IMR-90 (cell line): ENCODE results near the gene KRT9. TPM values are rescaled to one million over a fixed set of nuclear protein-coding genes. Genes with fewer than 3 reads are reported as not detected.

Source experiments
- ATAC-seq: fragments of 200-7000 bp; cut with Tn5 transposase; 2 replicates; pipeline ENCODE4 v1.9.1; 2020; ENCODE audit warnings: low read depth, mild to moderate bottlenecking, moderate library complexity
- BruUV-seq: library from RNA; stranded (reverse); fragments of 400-500 nt; replicated peaks from 2 replicates; lab custom pipeline; 2021; lab: Mats Ljungman, UMichigan
- CTCF ChIA-PET: fragments of 300-600 bp; formaldehyde crosslinking; extraction: SDS; loops from one replicate; lab custom pipeline; 2021; ENCODE audit warnings: antibody characterized with exemption; lab: Yijun Ruan, JAX
- POLR2A ChIA-PET: fragments of 300-600 bp; sonication (Branson Sonifier 250); formaldehyde crosslinking; loops from one replicate; lab custom pipeline; 2022; ENCODE audit warnings: antibody characterized with exemption; ENCODE audit not compliant: unreplicated experiment; lab: Charles Lee
- DNase-seq: peaks from one replicate; pipeline ENCODE4 v3.0.0; 2013
- H2AFZ ChIP-seq: replicated peaks from 2 replicates; pipeline ENCODE3; 2013; ENCODE audit warnings: low read length, mild to moderate bottlenecking; ENCODE audit not compliant: poor library complexity
- H2AK5ac ChIP-seq: 2 replicates; pipeline ENCODE4 v1.6.1; 2013; ENCODE audit warnings: low read depth, low read length, inconsistent platforms
- H2AK9ac ChIP-seq: replicated peaks from 2 replicates; pipeline ENCODE3; 2013; ENCODE audit warnings: mild to moderate bottlenecking, low read depth, low read length, moderate library complexity; ENCODE audit not compliant: poor library complexity
- H2BK120ac ChIP-seq: 2 replicates; pipeline ENCODE4 v1.6.1; 2013; ENCODE audit warnings: low read depth, low read length, inconsistent platforms
- H2BK15ac ChIP-seq: 3 replicates; pipeline ENCODE4 v1.6.1; 2013; ENCODE audit warnings: low read depth, low read length, inconsistent platforms
- H2BK20ac ChIP-seq: 2 replicates; pipeline ENCODE4 v1.6.1; 2013; ENCODE audit warnings: low read depth, mild to moderate bottlenecking, inconsistent platforms, low read length, moderate library complexity
- H2BK5ac ChIP-seq: 2 replicates; pipeline ENCODE4 v1.6.1; 2013; ENCODE audit warnings: mild to moderate bottlenecking, low read depth, low read length, inconsistent platforms; ENCODE audit not compliant: poor library complexity, severe bottlenecking
- H3K14ac ChIP-seq: replicated peaks from 2 replicates; pipeline ENCODE4 v1.6.1; 2013; ENCODE audit warnings: low read depth, low read length, inconsistent platforms
- H3K18ac ChIP-seq: 2 replicates; pipeline ENCODE4 v1.6.1; 2013; ENCODE audit warnings: low read depth, low read length, control low read depth
- H3K23ac ChIP-seq: 2 replicates; pipeline ENCODE4 v1.6.1; 2013; ENCODE audit warnings: low read depth, low read length, inconsistent platforms
- H3K27ac ChIP-seq: 2 replicates; pipeline ENCODE4 v1.5.1; 2013; ENCODE audit warnings: mild to moderate bottlenecking, control low read depth, low read length; ENCODE audit not compliant: insufficient read depth
- H3K27me3 ChIP-seq: 2 replicates; pipeline ENCODE4 v1.6.1; 2013; ENCODE audit warnings: low read length; ENCODE audit not compliant: control insufficient read depth, insufficient read depth
- H3K36me3 ChIP-seq: 2 replicates; pipeline ENCODE4 v1.6.1; 2013; ENCODE audit warnings: low read length, mixed read lengths; ENCODE audit not compliant: control insufficient read depth, insufficient read depth
- H3K4ac ChIP-seq: 2 replicates; pipeline ENCODE4 v1.6.1; 2013; ENCODE audit warnings: low read depth, low read length, inconsistent platforms
- H3K4me1 ChIP-seq: 2 replicates; pipeline ENCODE4 v1.6.1; 2013; ENCODE audit warnings: low read length, mixed read lengths; ENCODE audit not compliant: control insufficient read depth, insufficient read depth
- H3K4me2 ChIP-seq: 2 replicates; pipeline ENCODE4 v1.6.1; 2013; ENCODE audit warnings: low read depth, mild to moderate bottlenecking, control low read depth, low read length, moderate library complexity
- H3K4me3 ChIP-seq: 2 replicates; pipeline ENCODE4 v1.5.1; 2013; ENCODE audit warnings: low read depth, mild to moderate bottlenecking, control low read depth, low read length, moderate library complexity; ENCODE audit not compliant: insufficient read depth
- H3K56ac ChIP-seq: 2 replicates; pipeline ENCODE4 v1.6.1; 2013; ENCODE audit warnings: low read length, inconsistent platforms; ENCODE audit not compliant: insufficient read depth; ENCODE audit errors: extremely low read depth
- H3K79me1 ChIP-seq, 2 experiments: 2 replicates each; pipeline ENCODE4 v1.6.1; 2013; ENCODE audit warnings: low read length in 2 of 2, inconsistent platforms in 1 of 2, low read depth in 1 of 2
- H3K9ac ChIP-seq: 2 replicates; pipeline ENCODE4 v1.6.1; 2013; ENCODE audit warnings: low read depth, low read length, control low read depth
- H3K9me1 ChIP-seq: 2 replicates; pipeline ENCODE4 v1.6.1; 2013; ENCODE audit warnings: low read length, inconsistent platforms; ENCODE audit not compliant: insufficient read depth
- H3K9me3 ChIP-seq: 2 replicates; pipeline ENCODE4 v1.6.1; 2013; ENCODE audit warnings: low read length; ENCODE audit not compliant: control insufficient read depth, insufficient read depth
- H4K20me1 ChIP-seq: 2 replicates; pipeline ENCODE4 v1.6.1; 2013; ENCODE audit warnings: low read length, inconsistent platforms; ENCODE audit not compliant: insufficient read depth
- H4K5ac ChIP-seq: 2 replicates; pipeline ENCODE4 v1.6.1; 2013; ENCODE audit warnings: mild to moderate bottlenecking, low read depth, low read length, control low read depth
- H4K8ac ChIP-seq, 2 experiments: 2 replicates each; pipeline ENCODE4 v1.6.1; 2013; ENCODE audit warnings: low read depth in 2 of 2, low read length in 2 of 2, control low read depth in 1 of 2, inconsistent platforms in 1 of 2
- H4K91ac ChIP-seq: 2 replicates; pipeline ENCODE4 v1.6.1; 2013; ENCODE audit warnings: low read depth, low read length, inconsistent platforms; ENCODE audit not compliant: insufficient read depth
- CEBPB ChIP-seq: IDR thresholded peaks from 2 replicates; pipeline ENCODE4 v1.6.1; 2012; ENCODE audit warnings: low read depth, low read length, improper control_type of control experiment
- MXI1 ChIP-seq: IDR thresholded peaks from 2 replicates; pipeline ENCODE4 v1.6.1; 2012; ENCODE audit warnings: low read depth, mild to moderate bottlenecking, low read length, moderate library complexity, borderline replicate concordance
- SMC3 ChIP-seq: fragments of 150-350 bp; IDR thresholded peaks from 2 replicates; pipeline ENCODE4 v1.6.1; 2016; ENCODE audit warnings: low read depth, mild to moderate bottlenecking, antibody characterized with exemption, low read length, moderate library complexity
- WGBS, 2 experiments: methylation state at CpG; one replicate each; pipeline versions ENCODE4 v1.1.5 to v1.1.7; 2013; ENCODE audit warnings: missing lambda C conversion rate in 2 of 2; ENCODE audit not compliant: insufficient read length in 1 of 2; ENCODE audit errors: extremely low coverage in 2 of 2; 5-methylcytosine and 5-hydroxymethylcytosine counted together
- dilution Hi-C: fragments of 300-500 bp; cut with HindIII; formaldehyde crosslinking; loops from one replicate; pipeline ENCODE4 v1.14.3; 2018; ENCODE audit warnings: low sequenced_read_pairs; ENCODE audit not compliant: unreplicated experiment
- in situ Hi-C: fragments of 300-500 bp; cut with MboI; formaldehyde crosslinking; loops from 3 replicates; pipeline ENCODE4 v1.14.3; 2019; ENCODE audit warnings: low sequenced_read_pairs, inconsistent platforms, mixed read lengths
- intact Hi-C: fragments of 100-400 bp; cut with micrococcal nuclease; formaldehyde crosslinking; loops from 2 replicates; pipeline ENCODE4 v1.10.0; 2022
- polyA plus RNA-seq, 3 experiments: library from polyadenylated mRNA; depleted of rRNA; stranded (reverse); fragments of >200 nt; gene quantifications; 2 replicates each; pipeline ENCODE4 v1.2.3, GENCODE V29; 2012; ENCODE audit warnings: low replicate concordance in 1 of 3
- total RNA-seq: library from RNA; depleted of rRNA; stranded (reverse); fragments of >200 nt; gene quantifications from 2 replicates; pipeline ENCODE4 v1.2.3, GENCODE V29; 2012

Gene KRT9
- total and polyA plus RNA-seq, 2 of the 4 experiments (the other 2 are of a cell fraction), result not detected

GRCh38 chr17:41540921-41541625, 30.8 kb downstream of the KRT9 start:
- H2BK15ac ChIP-seq, result no peak overlapping the region
- H2AFZ ChIP-seq, result no peak overlapping the region
- peak overlapping the region; percentile 36; the same call in 1 of the 2 replicates for H2AK5ac ChIP-seq
- in situ Hi-C loops, result no loop called here
- H3K27ac ChIP-seq, result no peak overlapping the region
- intact Hi-C loops, result no loop called here
- H3K4me3 ChIP-seq, result no peak overlapping the region
- 0 out of 2 replicates have a peak overlapping the region, but pooled peaks have one; percentile 51 for H3K4ac ChIP-seq
- no peaks in the 10 kb centered on the region for H4K20me1 ChIP-seq
- dilution Hi-C loops, result no loop called here
- TF ChIP-seq MXI1 (no peak), CEBPB (no peak), SMC3 (no peak)
- no peak overlapping the region for H3K56ac ChIP-seq
- no peak overlapping the region for H2BK5ac ChIP-seq
- peak overlapping the region; percentile 68 for H2BK120ac ChIP-seq
- ATAC-seq (no peak), DNase-seq (peak; percentile 32)
- ChIA-PET POLR2A (interaction anchor here (0.6 kb wide), 1 partner anchor 123 kb away, joined by 7 read pairs; no protein-coding TSS in a partner anchor), CTCF (no interaction called here)
- H3K4me2 ChIP-seq, result no peak overlapping the region
- peaks cover 11% of the 10 kb centered on the region for H3K9me1 ChIP-seq
- no peak overlapping the region for H2BK20ac ChIP-seq
- no peak overlapping the region for H4K5ac ChIP-seq
- H3K9ac ChIP-seq, result no peak overlapping the region
- H3K14ac ChIP-seq, result no peak overlapping the region
- no peak overlapping the region for H4K8ac ChIP-seq
- H3K79me1 ChIP-seq, result no peaks in the 10 kb centered on the region
- no peak overlapping the region for H3K18ac ChIP-seq
- H3K27me3 ChIP-seq, result no peaks in the 10 kb centered on the region
- H3K4me1 ChIP-seq, result peaks cover 20% of the 10 kb centered on the region
- no peak overlapping the region for H2AK9ac ChIP-seq
- no TSS peak for BruUV-seq
- H3K9me3 ChIP-seq, result no peaks in the 10 kb centered on the region
- H4K91ac ChIP-seq, result no peak overlapping the region
- 93% methylated on average over 5 of the region's 10 CpGs; no CpG with 5 or more reads in 1 of the 2 experiments for WGBS, 2 experiments
- no peaks in the 10 kb centered on the region for H3K36me3 ChIP-seq
- no peak overlapping the region for H3K23ac ChIP-seq
